Stimulated activated CD8-positive, alpha-beta memory T cell treated with anti-CD3 and anti-CD28 coated beads, Interleukin-4, amount 100 ng/mL, for 24 hours (primary cell): ENCODE measurements around the gene SELENOT.
"Not testable (repeated sequence)": the region's sequence is repeated elsewhere in the genome, so short reads cannot be mapped to it uniquely, and the experiment has no call there.

ENCODE experiments used
- DNase-seq: peaks from one replicate; pipeline ENCODE4 v3.0.0-alpha.2; 2020; ENCODE audit warnings: low read depth

SELENOT gene

GRCh38 chr3:150603153-150603979 lies at the start of gene SELENOT:
SELENOT (plus strand) TSS chr3:150603321; CDS start chr3:150603363, 42 bp downstream.
- peak; percentile 88 for DNase-seq

GRCh38 chr3:150555859-150556436 lies 47.2 kb upstream of the SELENOT start:
- DNase-seq = no peak

GRCh38 chr3:150556792-150557191 lies 46.3 kb upstream of the SELENOT start:
- DNase-seq = no peak

GRCh38 chr3:150557725-150558124 lies 45.4 kb upstream of the SELENOT start:
- DNase-seq = no peak

GRCh38 chr3:150564243-150564642 lies 38.9 kb upstream of the SELENOT start:
- no peak for DNase-seq

GRCh38 chr3:150567328-150567727 lies 35.8 kb upstream of the SELENOT start:
- DNase-seq = no peak

GRCh38 chr3:150577855-150578254 lies 25.3 kb upstream of the SELENOT start:
- DNase-seq = no peak

GRCh38 chr3:150581174-150581573 lies 21.9 kb upstream of the SELENOT start:
- DNase-seq = no peak

GRCh38 chr3:150582620-150583019 lies 20.5 kb upstream of the SELENOT start:
- no peak for DNase-seq

GRCh38 chr3:150583028-150583427 lies 20.1 kb upstream of the SELENOT start:
- no peak for DNase-seq

- no peak for DNase-seq
Observed at GRCh38 chr3:150588027-150588830, 14.9 kb upstream of the SELENOT start.

- no peak for DNase-seq
Observed at GRCh38 chr3:150589759-150590158, 13.4 kb upstream of the SELENOT start.

GRCh38 chr3:150594150-150594549 lies 9.0 kb upstream of the SELENOT start:
- DNase-seq = no peak

GRCh38 chr3:150597646-150598045 lies 5.5 kb upstream of the SELENOT start:
- no peak for DNase-seq

GRCh38 chr3:150599611-150600297 lies 3.4 kb upstream of the SELENOT start:
- DNase-seq = no peak

GRCh38 chr3:150600647-150601530 lies 2.2 kb upstream of the SELENOT start:
- DNase-seq = not testable (repeated sequence)

GRCh38 chr3:150602426-150603152 lies 532 bp upstream of the SELENOT start:
- no peak for DNase-seq

- no peak for DNase-seq
Observed at GRCh38 chr3:150603980-150604319, 829 bp downstream of the SELENOT start.

- no peak for DNase-seq
Observed at GRCh38 chr3:150605998-150606641, 3.0 kb downstream of the SELENOT start.
